GM18498 (cell line): Measurements from ENCODE around the gene PRR7.
A peak's percentile ranks its signal among the peaks of the same experiment; 100 is the strongest.

ENCODE experiments used
- ATAC-seq: cut with Tn5 transposase; IDR thresholded peaks from one replicate; pipeline ENCODE4 v1.9.1; 2021; ENCODE audit warnings: mild to moderate bottlenecking, moderate library complexity; ENCODE audit not compliant: unreplicated experiment

PRR7 gene

DNA sequence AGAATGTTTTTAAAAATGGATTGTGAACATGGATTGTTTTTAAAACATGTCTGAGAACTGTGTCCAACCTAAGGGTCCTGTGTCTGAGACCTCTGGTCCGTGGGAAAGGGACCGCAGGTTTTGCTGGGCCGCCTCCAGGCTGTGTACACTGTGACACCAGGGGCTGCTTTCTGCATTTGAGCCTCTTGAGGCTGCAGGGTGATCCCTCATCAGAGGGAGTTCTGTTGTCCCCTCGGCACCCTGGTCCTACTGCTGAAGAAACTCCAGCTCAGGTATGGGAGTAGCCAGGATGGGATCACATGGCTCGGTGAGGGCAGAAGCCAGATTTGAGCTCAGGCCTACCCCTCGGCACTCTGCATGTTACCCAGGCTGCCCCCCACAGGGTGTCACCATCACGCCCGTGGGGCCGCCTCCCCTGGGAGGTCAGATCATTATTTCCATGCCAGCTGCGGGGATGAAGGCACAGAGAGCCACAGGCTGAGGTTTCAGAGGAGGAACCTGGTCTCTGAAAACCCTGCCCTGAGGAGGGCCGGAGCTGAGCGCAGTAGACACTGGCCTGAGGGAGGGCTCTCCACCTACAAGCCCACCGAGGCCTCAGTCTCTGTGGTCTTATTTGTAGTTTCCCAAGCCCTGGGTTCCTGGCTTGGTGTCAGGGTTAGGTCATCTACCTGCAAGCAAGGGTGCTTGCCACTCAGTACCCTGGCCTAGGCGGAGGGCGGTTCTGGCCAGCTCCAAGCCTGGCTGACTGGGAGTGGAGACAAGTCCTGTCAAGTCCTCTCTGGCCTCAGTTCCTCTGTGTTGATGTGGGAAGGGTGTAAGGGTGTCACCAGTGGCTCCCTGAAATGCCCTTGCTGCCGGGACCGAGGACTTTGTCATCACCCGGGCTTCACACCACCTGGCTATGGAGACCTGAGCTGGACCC lies 2.8 kb downstream of the PRR7 start:
- ATAC-seq, result no peak

DNA sequence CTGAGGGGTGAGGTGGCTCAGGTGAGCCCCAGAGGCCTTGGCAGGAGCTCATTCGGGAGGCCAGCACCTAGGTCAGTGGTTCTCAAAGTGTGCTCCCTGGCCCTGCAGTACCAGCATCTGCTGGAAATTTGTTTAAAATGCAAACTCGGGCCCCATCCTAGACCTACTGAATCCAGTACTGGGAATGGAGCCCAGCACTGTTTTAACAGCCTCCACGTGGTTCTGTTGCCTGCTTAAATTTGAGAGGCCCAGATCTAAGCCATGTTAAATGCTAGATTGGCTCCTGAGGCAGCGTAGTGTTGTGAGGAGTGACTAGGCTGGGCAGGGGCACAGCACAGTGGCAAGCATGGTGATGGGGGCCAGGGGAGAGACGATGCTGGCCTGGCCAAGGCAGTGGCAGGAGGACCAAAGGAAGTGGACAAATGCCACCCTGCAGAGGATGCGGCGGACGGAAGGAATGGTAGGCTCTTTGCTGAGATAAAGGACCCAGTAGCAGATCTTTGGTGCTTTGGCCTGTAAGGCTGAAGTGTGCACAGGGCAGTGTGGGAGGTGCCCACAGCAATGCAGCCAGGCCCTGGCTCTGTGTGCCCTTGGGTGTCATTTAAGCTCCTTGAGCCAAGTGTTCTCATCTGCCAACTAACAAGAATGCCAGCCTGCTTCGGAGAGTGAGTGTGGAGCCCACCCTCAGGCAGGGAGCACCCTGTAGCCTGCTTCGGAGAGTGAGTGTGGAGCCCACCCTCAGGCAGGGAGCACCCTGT lies 4.2 kb downstream of the PRR7 start:
- no peak for ATAC-seq

DNA sequence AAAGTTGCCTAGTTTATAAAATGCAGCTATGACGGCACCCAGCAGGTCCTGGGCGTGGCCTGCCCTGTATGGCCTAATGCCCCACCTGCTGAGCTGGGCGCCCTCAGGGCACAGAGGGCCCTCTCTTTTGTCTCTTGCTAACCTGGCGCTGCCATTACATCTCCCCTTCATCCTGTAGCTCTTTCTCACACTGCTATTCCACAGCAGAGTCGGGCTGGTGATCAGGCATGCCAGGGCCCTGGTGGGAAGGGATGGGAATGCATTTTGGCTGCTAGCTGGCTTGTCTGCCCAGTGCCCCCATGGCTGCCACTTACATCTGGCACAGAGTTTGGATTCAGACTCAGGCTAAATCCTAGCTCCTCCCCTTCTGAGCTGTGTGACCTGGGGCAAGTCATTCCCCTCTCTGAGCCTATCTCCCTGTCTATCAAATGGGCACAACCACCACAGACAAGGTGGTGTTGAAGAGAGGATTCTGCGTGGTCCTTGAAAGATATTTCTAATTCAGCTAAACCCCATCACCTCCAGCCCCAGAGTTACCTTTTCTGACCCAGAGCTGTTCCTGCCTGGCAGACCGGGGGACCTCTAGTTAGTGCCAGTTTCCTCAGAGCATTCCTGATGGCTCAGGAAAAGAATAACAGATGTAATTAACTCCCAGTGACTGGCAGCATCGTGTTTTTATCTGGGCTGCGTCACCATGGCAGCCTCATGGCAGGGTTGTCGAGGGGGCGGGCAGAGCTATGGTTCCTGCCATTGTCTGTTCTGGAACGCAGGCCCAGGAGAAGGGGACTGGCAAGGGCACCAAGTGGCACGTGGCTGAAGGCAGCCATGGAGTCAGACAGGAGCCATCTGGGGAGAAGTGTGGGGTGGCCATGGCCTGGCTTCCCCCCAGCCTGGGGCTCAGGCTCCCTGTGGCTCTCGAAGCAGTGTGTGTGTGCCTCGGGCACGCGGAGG lies 6.3 kb downstream of the PRR7 start:
- ATAC-seq, result no peak

DNA sequence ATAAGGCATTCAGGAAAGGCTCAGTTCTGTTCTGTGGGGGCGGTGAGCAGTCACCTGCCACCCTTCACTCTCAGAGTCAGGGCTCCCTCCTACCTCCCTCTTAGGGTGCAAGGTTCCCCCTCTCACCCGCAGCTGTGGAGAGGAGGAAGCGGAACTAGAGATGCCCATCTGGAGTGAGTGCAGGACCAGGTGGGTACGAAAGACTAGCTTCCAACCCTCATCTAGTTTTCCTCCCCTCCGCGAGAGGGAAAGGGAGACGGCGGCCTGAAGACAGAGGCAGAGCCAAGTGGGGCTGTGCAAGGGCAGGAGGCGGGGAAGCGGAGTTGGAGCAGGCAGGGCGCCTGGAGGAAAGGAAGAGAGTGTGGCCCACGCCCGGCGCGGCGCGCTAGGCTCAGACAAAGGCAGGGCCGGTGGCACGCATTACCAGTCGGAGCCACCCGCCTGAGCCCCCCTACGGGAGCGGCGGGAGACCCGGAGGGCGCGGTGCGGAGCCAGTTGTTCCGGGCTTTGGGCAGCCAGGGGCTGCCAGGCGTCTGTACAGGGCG lies 7.3 kb downstream of the PRR7 start:
- peak; percentile 1 for ATAC-seq

DNA sequence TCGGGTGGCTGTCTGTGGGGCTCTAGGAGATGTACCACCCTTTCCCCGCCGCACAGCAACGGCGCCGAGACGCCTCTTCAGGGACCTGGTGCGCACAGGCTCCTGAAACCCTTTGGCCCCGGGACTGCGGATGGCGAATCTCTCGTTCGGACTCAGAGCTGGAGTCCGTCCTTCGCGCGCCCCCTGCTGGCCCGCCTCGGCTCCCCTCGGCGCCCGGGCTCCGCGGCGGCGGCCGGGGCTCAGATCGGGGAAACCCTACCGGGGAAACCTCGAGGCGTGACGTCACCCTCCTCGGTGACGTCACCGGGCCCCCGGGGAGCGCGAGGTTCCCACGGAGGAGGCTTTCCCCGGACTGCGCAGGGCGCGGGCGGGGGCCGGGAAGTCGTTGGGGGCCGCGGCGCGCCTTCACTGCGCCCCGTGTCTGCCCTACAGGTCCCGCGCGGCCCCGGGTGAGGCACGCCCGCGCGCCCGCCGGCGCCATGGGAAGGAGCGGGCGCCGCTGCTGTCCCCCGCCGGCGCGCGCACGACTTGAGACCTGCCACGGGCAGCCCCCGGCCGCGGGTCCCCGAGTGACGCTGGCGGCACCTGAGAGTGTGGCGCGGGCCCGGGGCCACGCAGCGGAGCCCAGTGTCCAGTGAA lies 7.9 kb downstream of the PRR7 start:
- peak; percentile 53 for ATAC-seq

DNA sequence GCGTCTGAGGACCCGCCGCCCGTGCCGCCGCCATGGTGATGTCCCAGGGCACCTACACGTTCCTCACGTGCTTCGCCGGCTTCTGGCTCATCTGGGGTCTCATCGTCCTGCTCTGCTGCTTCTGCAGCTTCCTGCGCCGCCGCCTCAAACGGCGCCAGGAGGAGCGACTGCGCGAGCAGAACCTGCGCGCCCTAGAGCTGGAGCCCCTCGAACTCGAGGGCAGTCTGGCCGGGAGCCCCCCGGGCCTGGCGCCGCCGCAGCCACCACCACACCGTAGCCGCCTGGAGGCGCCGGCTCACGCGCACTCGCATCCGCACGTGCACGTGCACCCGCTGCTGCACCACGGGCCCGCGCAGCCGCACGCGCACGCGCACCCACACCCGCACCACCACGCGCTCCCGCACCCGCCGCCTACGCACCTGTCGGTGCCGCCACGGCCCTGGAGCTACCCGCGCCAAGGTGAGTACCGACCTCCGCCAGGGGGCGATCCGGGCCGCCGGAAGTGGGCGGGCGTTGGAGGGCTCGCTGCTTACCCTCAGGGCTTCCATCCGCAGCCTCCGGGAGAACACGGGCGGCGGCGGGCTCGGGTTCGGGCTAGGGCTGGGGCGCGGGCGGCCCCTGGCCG lies 8.5 kb downstream of the PRR7 start:
- peak; percentile 62 for ATAC-seq

DNA sequence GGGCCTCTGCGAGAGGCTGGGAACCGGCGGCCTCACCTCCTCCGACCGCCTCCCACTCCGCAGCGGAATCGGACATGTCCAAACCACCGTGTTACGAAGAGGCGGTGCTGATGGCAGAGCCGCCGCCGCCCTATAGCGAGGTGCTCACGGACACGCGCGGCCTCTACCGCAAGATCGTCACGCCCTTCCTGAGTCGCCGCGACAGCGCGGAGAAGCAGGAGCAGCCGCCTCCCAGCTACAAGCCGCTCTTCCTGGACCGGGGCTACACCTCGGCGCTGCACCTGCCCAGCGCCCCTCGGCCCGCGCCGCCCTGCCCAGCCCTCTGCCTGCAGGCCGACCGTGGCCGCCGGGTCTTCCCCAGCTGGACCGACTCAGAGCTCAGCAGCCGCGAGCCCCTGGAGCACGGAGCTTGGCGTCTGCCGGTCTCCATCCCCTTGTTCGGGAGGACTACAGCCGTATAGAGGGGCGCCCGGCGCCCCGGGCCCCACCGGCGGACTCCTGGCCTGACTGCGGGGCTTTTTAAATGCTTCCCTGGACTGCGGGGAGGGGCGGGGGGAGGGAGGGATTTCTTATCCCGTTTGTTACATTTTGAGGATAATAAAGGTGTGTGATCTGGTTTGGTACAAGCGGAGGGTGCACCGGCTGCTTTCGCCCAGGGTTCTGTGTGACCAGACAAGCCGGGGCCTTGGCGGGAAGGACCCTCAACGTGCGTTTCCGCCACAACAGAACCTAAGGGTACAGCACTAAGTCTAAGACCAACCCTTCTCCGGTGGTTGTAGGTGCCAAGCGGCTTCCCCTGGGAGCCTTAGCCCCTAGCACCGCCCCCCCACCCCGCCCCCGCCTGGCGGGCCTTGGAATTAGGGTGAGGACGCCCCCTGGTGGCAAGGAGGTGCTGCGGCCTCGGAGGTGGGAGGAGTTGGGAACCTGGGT lies 9.3 kb downstream of the PRR7 start:
- peak; percentile 23 for ATAC-seq

DNA sequence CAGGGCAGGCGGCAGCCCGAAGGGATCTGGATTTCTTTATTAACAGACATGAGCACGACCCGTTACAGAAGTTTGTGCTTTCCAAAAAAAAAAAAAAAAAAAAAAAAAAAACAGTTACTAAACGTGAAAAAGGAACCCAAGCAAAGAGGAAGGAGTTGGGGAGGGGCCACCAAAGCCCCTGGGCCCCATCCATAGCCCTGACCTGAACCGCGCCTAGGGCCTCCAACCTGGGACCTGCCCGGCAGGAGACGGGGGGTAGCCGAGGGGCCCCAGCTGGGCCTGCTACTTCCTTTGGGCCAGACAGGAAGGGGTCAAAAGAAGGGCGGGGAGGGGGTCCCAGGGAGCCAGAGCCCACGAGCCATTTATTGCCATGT lies 10.0 kb downstream of the PRR7 start:
- ATAC-seq, result no peak

DNA sequence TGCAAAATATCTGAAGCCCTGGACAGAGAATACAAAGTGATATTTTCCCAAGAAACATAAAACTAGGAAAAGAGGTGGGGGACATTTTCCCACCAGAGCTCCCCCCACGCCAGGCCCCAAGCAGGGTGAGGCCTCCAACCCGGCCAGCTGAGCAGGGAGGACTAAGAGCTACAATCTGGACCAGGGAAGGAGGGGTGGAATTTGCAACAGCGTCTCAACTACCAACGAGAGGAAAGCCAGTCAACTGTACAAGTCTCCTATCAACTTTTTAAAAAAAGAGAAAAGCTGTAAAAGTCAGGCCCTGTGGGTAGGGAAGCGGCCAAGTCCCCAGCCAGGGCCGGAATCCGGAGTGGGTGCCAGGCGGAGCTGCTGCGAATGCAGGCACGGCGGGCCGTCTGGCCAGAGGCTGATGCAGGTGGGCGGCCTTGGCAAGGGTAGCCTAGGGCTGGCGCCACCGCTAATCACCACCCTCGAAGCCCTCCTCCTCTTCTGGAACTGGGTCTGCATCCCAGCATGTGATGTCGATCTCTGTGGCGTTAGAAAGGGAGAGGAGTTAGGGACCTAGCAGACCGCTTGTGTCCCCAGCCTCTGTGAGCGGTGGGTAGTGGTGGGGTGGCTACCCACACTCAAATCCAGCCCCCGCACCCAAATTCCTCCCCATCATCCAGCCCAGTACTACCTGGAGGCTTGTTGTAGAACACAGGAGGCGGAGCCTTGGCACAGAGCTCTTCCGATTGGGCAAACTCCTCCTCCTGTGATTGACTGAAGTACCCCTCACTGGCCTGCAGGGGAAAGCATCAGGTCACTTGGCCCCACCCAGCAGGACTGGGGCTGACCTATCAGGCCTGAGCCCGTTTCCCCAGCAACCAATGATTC lies 10.6 kb downstream of the PRR7 start:
- peak; percentile 33 for ATAC-seq

DNA sequence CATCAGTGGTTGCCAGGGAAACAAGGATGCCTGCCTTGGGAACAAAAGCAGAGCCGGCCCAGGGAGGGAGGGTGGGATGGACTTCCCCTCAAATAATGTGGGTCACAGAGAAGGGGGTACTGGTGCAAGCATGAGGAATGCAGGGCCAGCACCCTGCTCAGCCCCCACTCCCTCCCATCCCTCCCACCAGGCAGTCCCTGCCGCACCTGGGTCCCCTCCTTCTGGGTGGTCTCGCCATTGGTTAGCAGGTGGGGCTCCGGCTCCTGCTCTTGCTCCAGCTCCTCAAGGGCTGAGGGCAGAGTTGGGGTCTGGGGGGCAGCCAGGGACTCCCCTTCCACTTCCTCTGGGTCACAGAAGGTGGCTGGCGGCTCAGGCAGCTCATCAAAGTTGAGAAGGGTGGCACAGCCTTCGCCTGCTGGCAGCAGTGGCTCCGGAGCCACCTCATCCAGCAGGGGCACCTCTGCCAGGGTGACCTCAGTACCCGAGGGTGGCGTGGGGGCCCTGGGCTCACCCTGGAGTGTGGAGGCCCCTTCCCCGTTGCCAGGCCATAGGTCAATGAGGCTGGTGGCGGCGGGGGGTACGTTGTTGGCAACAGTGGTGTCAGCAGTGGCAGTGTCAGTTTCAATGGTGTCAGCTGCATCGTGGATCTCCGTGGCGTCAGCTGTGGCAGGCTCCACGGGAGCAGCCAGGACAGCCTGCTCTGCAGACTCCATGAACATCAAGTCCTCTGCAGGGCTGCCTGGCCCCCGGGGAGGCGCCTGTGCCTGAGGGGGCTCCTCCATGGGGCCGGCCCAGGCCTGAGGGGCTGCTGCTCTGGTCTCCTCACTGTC lies 11.5 kb downstream of the PRR7 start:
- ATAC-seq, result no peak

DNA sequence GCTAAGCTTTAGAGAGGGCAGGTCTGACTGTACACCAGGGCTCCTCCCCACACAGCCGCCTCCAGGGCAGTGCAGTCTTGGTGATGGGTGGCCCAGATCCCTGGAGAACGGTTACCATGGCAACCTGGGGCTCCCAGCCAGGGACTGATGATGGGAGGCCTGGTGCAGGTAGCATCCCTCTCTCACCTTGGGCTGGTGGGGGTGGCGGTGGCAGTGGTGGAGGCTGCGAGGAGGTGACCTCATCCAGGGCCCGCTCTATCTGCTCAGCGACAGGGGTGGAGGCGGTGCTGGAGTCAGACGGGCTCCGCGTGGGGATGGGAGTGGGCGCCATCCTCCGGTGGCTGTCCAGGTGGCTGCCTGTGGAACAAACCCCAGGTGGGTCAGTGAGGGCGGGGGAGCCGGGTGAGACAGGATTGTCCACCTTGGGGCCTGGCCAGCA lies 12.3 kb downstream of the PRR7 start:
- ATAC-seq, result no peak

DNA sequence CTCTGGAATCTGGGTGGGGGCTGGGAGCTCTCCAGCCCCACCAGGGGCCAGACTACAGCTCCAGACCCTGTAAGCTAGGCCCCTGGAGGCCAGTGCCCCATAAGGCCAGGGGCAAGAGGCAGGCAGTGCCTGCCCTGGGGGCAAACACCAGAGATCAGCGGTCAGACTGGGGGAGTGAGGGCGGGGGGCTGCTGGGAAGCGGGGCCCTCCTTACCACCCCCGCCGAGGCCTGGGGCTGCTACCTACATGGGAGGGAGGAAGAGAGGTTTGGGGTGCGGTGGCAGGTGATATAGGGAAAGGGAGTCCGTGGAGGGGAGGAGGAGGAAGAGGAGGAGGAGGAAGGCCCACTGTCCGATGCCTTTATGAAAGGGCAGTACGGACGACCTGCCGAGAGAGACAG lies 12.7 kb downstream of the PRR7 start:
- ATAC-seq, result no peak

DNA sequence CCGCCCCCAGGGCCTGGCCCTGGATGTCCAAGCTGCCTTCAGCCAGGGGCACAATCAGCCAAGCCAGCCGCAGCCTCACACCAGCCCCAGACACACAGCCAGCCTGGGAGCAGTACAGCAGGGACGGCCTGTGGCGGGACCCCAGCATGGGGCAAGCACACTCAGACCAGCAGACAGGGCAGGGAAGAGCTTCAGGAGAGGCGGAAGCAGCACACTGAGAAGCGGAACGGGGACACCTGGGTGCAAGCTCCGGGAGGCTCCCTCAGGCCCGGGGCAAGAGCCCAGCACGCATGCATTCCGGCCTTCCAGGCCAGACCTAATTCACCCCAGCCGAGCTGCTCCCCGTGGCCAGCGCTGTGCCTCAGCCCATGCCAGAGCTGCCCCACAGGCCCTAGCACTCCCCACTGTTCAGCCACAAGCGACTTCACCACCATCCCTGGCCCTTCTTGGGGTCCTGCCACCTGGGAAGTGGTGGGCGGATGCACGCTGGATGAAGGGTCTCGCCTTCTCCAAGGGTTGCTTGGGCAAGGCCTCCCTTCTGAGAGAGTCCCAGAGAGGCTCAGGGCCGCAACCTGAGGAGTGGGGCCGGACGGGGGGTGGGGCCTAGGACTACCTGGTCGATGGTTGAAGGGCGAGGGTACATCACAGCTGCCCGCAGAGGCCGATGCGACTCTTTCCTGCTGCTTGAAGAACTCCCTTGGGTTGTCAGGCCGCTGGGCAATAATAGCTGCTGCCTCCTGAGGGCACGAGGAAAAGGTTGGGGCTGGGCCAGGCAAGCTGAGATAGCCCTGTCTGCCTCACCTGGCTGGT lies 13.4 kb downstream of the PRR7 start:
- ATAC-seq, result no peak

DNA sequence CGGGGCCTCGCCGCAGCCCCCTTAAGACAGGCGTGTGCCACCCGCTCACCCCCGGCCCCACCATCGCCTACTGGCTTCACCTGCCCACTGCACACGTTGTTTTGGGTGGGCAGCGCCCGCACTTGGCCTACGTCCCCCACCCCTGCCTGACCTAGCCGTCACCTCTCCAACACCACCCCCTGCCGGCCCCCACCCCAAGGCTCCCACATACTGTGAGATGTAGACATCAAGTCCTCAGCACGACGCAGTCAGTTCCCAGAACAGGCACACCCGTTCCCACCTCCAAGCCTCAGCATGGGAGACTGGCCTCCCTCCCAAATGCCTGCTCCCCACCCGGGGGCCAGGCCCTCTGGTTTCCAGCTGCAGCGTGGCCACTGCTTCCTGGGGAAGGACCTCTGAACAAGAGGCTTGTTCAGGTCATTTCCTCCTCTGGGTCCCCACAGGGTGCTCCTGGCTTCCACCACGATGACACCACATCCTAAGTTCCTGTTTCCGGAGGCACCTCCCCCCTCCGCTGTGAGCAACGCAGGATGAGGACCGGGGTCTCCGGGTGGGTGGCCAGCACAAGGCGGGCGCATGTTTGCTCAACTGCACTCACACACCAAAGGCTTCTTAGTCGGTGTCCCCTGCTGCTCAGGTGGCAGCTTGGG lies 15.5 kb downstream of the PRR7 start:
- ATAC-seq, result no peak

DNA sequence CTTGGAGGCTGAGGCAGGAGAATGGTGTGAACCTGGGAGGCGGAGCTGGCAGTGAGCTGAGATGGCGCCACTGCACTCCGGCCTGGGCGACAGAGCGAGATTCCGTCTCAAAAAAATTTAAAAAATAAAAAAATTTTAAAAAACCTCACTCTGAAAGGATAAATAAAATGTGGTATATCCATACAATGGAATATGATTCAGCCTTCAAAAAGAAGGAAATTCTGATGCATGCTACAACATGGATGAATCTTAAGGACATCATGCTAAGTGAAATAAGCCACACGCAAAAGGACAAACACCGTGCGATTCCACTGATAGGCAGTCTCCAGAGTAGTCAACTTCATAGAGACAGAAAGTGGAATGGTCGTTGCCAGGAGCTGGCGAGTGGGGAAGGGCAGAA lies 18.4 kb downstream of the PRR7 start:
- no peak for ATAC-seq

DNA sequence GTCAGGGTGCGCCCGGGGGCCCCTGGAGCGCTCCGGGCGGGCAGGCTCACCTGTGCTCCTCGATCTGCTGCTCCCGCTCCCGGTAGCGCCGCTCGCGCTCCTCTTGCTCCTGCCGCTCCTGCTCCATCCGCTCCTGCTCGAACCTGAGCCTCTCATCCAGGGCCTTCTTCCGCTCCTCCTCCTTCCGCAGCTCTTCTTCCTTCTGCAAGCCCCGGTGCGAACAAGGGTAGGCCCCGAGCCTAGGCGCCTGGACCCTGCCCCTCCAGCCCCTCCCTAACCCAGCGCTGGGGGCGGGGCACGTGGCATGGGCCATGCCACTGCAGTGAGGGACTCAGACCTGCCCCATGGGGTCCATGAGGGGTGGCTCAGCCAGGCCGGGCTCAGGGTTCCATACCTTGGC lies 20.2 kb downstream of the PRR7 start:
- ATAC-seq, result no peak
